Thyroid gland (tissue), 4 donors: ENCODE results near the gene ZFAND3. TPM values are rescaled to one million over a fixed set of nuclear protein-coding genes. Genes with fewer than 3 reads are reported as not detected.

Experiments
- DNase-seq, 2 donors: peaks; one replicate each; pipeline ENCODE4 v3.0.0-alpha.2; 2019
- H3K27ac ChIP-seq, 3 donors: fragments of 200-600 bp; sonication (generic); 1 replicate in 2 of 3; 2 replicates in 1 of 3; pipeline ENCODE4 v1.5.1; 2016 to 2019; ENCODE audit warnings: mild to moderate bottlenecking in 1 of 3, moderate library complexity in 1 of 3
- H3K27me3 ChIP-seq: fragments of 200-600 bp; sonication (generic); one replicate; pipeline ENCODE4 v1.5.1; 2019
- H3K36me3 ChIP-seq, 2 donors: fragments of 200-600 bp; sonication (generic); one replicate each; pipeline ENCODE4 v1.5.1; 2016 to 2019
- H3K4me1 ChIP-seq, 2 donors: fragments of 200-600 bp; sonication (generic); one replicate each; pipeline ENCODE4 v1.5.1; 2017 to 2019
- H3K4me3 ChIP-seq, 3 donors: fragments of 200-600 bp; sonication (generic); replicated peaks in 1 of 3; 1 replicate in 2 of 3; 2 replicates in 1 of 3; pipeline ENCODE4 v1.5.1; 2016; ENCODE audit warnings: mild to moderate bottlenecking in 1 of 3
- H3K9me3 ChIP-seq: fragments of 200-600 bp; sonication (generic); one replicate; pipeline ENCODE4 v1.5.1; 2017
- POLR2A ChIP-seq, 2 donors: fragments of 450-650 bp; IDR thresholded peaks; one replicate each; pipeline ENCODE4 v1.6.1; 2017; ENCODE audit warnings: antibody characterized with exemption in 2 of 2, mild to moderate bottlenecking in 2 of 2, moderate library complexity in 1 of 2
- WGBS, 2 donors: methylation state at CpG; one replicate each; pipeline ENCODE4 v1.1.5; 2017; 5-methylcytosine and 5-hydroxymethylcytosine counted together
- intact Hi-C: fragments of 100-400 bp; cut with DNase I; formaldehyde crosslinking; loops from one replicate; pipeline ENCODE4 v1.15.1; 2023
- total RNA-seq, 4 donors: library from RNA; depleted of rRNA; stranded (reverse); fragments of >200 nt; gene quantifications; one replicate each; pipeline ENCODE4 v1.2.3, GENCODE V29; 2016
- TF ChIP-seq, protein P1 (sequence below), 6 experiments: fragments of 200-600 bp in 3 of 6; fragments of 450-650 bp in 3 of 6; sonication (generic) in 3 of 6; IDR thresholded peaks; one replicate each; pipeline ENCODE4 v1.5.1; 2016 to 2019; ENCODE audit warnings: antibody characterized with exemption in 6 of 6, mild to moderate bottlenecking in 2 of 6, inconsistent platforms in 1 of 6, moderate library complexity in 1 of 6

Gene ZFAND3
- total RNA-seq, 4 donors from 2014 or later, result 41.3 to 57.7 (median 55.9) TPM

DNA sequence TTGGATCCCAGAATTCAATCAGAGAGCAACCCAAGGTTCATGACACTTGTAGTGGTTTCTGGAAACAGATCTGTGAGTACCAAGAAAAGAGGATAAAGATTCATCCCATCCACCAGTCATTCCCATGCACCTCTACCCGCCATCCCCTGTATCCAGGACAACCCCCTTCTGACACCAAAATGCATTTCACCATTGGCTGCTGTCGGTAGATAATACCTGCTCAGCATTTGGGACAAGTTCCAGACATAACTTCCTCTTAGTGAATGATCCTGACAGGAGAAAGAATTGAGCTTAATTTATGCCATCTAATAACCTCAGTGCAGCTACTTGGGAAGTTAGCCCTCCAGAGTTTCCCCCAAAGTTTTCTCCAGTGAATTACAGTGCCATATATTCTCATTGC, 329.1 kb downstream of the ZFAND3 start:
- no peak for DNase-seq
- H3K9me3 ChIP-seq, result no peaks in the 10 kb centered on the region
- H3K27me3 ChIP-seq, result no peaks in the 10 kb centered on the region
- TF ChIP-seq, protein P1, sequence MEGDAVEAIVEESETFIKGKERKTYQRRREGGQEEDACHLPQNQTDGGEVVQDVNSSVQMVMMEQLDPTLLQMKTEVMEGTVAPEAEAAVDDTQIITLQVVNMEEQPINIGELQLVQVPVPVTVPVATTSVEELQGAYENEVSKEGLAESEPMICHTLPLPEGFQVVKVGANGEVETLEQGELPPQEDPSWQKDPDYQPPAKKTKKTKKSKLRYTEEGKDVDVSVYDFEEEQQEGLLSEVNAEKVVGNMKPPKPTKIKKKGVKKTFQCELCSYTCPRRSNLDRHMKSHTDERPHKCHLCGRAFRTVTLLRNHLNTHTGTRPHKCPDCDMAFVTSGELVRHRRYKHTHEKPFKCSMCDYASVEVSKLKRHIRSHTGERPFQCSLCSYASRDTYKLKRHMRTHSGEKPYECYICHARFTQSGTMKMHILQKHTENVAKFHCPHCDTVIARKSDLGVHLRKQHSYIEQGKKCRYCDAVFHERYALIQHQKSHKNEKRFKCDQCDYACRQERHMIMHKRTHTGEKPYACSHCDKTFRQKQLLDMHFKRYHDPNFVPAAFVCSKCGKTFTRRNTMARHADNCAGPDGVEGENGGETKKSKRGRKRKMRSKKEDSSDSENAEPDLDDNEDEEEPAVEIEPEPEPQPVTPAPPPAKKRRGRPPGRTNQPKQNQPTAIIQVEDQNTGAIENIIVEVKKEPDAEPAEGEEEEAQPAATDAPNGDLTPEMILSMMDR (IDR thresholded peaks at IDR 0.05), result no peak
- no peak for TF ChIP-seq POLR2A (IDR thresholded peaks at IDR 0.05)
- no peak overlapping the region for H3K4me3 ChIP-seq
- intact Hi-C loops, result no loop called here
- peaks cover 20 to 32% of the 10 kb centered on the region in 2 donors for H3K4me1 ChIP-seq
- no peak overlapping the region for H3K27ac ChIP-seq
- H3K36me3 ChIP-seq, result peaks cover 0 to 4% of the 10 kb centered on the region in 2 donors
- 81 to 90% methylated on average over 2 of the region's 2 CpGs for WGBS, 2 donors

DNA sequence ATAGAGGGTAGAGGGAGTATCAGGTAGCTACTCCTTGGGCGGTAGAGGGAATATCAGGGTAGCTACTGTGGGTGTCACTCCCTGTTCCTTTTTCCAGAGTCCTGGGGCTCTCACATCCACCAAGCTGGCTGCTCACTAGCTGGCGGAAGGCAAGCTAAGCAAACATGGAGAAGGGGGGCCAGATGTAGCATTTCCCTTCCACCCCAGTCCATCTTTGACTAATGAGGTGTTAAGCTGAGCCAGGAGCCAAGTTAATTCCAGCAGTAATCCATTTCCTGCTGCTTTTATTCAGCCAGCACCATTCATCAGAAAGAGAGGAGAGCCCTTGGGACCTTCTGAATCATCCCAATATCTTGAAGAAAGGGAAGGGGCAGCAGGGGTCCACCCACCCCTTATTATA, 330.0 kb downstream of the ZFAND3 start:
- Histone ChIP-seq H3K9me3 (no peaks in the 10 kb centered on the region), H3K36me3 (peaks cover 0 to 4% of the 10 kb centered on the region in 2 donors), H3K27me3 (no peaks in the 10 kb centered on the region), H3K4me3 (no peak overlapping the region), H3K27ac (no peak overlapping the region), H3K4me1 (peaks cover 14 to 26% of the 10 kb centered on the region in 2 donors)
- no peak for DNase-seq
- intact Hi-C loops, result no loop called here
- TF ChIP-seq POLR2A (IDR thresholded peaks at IDR 0.05), result no peak
- TF ChIP-seq, protein P1 (IDR thresholded peaks at IDR 0.05), result no peak
- WGBS, 2 donors, result 84 to 88% methylated on average over 2 of the region's 2 CpGs

DNA sequence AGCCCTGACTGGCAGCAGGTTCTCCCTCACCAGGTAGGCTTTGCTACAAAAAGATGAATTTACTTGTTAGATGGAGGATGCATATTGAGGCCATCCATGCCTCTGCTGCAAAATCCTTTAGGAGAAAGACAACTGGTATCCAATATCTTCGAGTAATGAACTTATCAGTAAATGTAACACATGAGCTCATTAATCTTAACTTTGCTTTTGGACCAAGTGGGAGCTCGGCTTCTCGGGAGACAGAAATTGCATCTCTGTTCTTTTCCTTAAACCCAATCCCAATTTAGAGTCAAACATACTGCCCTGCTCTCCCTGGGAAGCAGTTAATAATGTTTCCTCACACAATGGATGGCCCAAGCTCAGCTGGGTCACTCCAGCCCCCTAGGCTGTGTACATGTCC, 330.5 kb downstream of the ZFAND3 start:
- H3K9me3 ChIP-seq, result no peaks in the 10 kb centered on the region
- H3K27me3 ChIP-seq, result no peaks in the 10 kb centered on the region
- no peak overlapping the region for H3K4me3 ChIP-seq
- no peak overlapping the region for H3K27ac ChIP-seq
- no peak for TF ChIP-seq POLR2A (IDR thresholded peaks at IDR 0.05)
- TF ChIP-seq, protein P1 (IDR thresholded peaks at IDR 0.05), result no peak
- H3K4me1 ChIP-seq, result peaks cover 10 to 22% of the 10 kb centered on the region in 2 donors
- intact Hi-C loops, result no loop called here
- DNase-seq, result no peak
- peaks cover 0 to 4% of the 10 kb centered on the region in 2 donors for H3K36me3 ChIP-seq
- 78 to 87% methylated on average over 3 of the region's 3 CpGs for WGBS, 2 donors

DNA sequence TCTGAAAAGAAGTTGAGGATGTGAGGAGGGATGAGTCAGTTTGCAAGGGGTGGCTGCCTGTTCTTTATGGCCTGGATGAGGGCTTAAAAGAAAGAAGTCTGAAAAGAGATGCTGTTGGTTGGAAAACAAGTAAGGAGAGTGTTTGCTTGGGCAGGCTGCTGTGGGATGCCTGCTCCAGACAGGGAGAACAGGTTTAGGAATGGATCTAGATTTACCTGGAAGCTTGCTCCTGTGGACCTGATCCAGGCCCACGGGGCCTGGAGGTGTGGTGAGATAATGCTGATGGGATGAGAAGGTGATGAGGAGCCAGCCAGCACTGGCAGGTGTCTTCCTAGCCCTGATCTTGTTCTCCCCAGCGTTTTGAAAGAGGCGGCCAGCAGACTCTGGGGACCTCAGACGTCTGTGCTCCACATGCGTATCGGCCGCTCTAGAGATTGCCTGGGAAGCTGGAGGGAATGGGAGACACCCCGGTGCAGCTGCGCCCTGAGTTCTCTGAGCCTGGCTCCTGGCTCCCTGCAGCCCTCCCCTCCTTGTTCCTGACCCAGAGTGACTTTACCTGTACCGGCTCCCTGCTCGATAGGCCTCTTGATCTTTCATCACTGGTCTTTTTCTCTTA, 331.3 kb downstream of the ZFAND3 start:
- WGBS, 2 donors, result 85 to 86% methylated on average over 11 of the region's 11 CpGs
- H3K9me3 ChIP-seq, result no peaks in the 10 kb centered on the region
- H3K36me3 ChIP-seq, result peaks cover 0 to 4% of the 10 kb centered on the region in 2 donors
- DNase-seq, result no peak
- intact Hi-C loops, result no loop called here
- no peaks in the 10 kb centered on the region for H3K27me3 ChIP-seq
- H3K27ac ChIP-seq, result no peak overlapping the region
- TF ChIP-seq, protein P1 (IDR thresholded peaks at IDR 0.05), result no peak
- no peak for TF ChIP-seq POLR2A (IDR thresholded peaks at IDR 0.05)
- no peak overlapping the region for H3K4me3 ChIP-seq
- peaks cover 5 to 17% of the 10 kb centered on the region in 2 donors for H3K4me1 ChIP-seq

DNA sequence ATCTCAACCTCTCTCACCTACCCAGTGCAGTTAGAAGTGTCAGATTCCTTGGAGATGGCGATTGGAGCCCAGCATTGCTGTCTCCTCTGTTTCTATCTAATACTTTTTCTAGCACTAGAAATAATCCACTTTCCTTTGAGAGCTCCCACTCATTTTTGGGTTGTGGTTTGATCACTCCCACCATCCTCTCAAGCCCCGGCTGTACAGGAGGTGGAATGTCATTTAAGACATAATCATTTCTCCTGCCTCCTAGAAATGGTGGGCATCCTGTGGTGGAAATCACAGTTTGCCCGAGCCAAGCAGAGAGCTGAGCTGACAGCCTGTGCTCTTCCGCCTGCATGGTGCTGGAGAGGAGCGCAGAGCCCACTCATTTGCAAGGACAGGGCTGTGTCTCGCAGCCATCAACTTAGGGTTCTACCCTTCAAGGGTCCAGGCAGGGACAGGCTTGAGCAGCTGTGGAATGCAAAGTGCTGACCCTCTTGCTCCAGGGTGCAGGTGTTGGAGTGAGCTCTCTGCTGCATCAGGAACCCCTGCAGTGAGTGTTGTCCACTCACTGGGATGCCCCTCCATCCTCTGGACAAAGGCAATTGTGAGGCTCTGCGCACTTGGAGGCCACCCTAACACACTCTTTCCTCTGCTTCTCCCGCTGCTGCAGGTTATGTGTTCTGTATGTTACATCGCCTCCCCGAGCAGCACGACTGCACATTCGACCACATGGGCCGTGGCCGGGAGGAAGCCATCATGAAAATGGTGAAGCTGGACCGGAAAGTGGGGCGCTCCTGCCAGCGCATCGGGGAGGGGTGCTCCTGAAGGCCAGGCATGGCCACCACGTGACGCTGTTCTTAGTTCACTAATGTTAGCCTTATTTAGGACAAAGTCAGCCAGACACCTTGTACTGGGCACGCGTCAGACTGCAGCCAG, 332.3 kb downstream of the ZFAND3 start:
- WGBS, 2 donors, result 93 to 97% methylated on average over 21 to 22 of the region's 22 CpGs
- Histone ChIP-seq H3K27ac (no peak overlapping the region), H3K27me3 (no peaks in the 10 kb centered on the region), H3K4me3 (no peak overlapping the region), H3K9me3 (no peaks in the 10 kb centered on the region), H3K36me3 (peaks cover 0 to 4% of the 10 kb centered on the region in 2 donors), H3K4me1 (peaks cover 0 to 12% of the 10 kb centered on the region in 2 donors)
- TF ChIP-seq, protein P1 (IDR thresholded peaks at IDR 0.05), result no peak
- TF ChIP-seq POLR2A (IDR thresholded peaks at IDR 0.05), result no peak
- no peak for DNase-seq
- intact Hi-C loops, result no loop called here
